SJSA1 (cell line): ENCODE measurements around the gene GUCA2B. TPM values are rescaled to one million over a fixed set of nuclear protein-coding genes. Genes with fewer than 3 reads are reported as not detected.
A peak's percentile ranks its signal among the peaks of the same experiment; 100 is the strongest.

ENCODE experiments used
- DNase-seq, 2 experiments: peaks; one replicate each; pipeline ENCODE4 v3.0.0-alpha.2; 2015 to 2020; ENCODE audit warnings: low spot score in 2 of 2, low read depth in 1 of 2
- H3K27ac ChIP-seq: fragments of 250-450 bp; sonication (Bioruptor Pico); 2 replicates; pipeline ENCODE4 v1.5.1; 2020; ENCODE audit warnings: mild to moderate bottlenecking, moderate library complexity
- H3K27me3 ChIP-seq: fragments of 250-450 bp; sonication (Bioruptor Pico); replicated peaks from 2 replicates; pipeline ENCODE4 v1.5.1; 2020; ENCODE audit warnings: mild to moderate bottlenecking, moderate library complexity
- H3K36me3 ChIP-seq: fragments of 250-450 bp; sonication (Bioruptor Pico); 2 replicates; pipeline ENCODE4 v1.5.1; 2020; ENCODE audit warnings: mild to moderate bottlenecking
- H3K4me1 ChIP-seq: fragments of 250-450 bp; sonication (Bioruptor Pico); replicated peaks from 2 replicates; pipeline ENCODE4 v1.6.1; 2021; ENCODE audit warnings: mild to moderate bottlenecking
- H3K4me3 ChIP-seq: fragments of 250-450 bp; sonication (Bioruptor Pico); 2 replicates; pipeline ENCODE4 v1.5.1; 2020; ENCODE audit warnings: mild to moderate bottlenecking
- H3K9me3 ChIP-seq: fragments of 250-450 bp; sonication (Bioruptor Pico); replicated peaks from 2 replicates; pipeline ENCODE4 v1.5.1; 2020; ENCODE audit warnings: mild to moderate bottlenecking
- total RNA-seq: library from RNA; depleted of rRNA; stranded (reverse); fragments of >200 nt; shearing (Covaris generic); gene quantifications from 2 replicates; pipeline ENCODE4 v1.2.3, GENCODE V29; 2014

GUCA2B gene
- total RNA-seq, 1 experiment from 2014 or later: not detected

- Histone ChIP-seq H3K9me3 (peaks cover 3% of the 10 kb centered on the region; the same call in 1 of the 2 replicates), H3K4me1 (peaks cover 6% of the 10 kb centered on the region; the same call in 1 of the 2 replicates), H3K27ac (no peak overlapping the region), H3K36me3 (no peaks in the 10 kb centered on the region), H3K27me3 (no peaks in the 10 kb centered on the region), H3K4me3 (no peak overlapping the region)
- peak; percentile 49 to 71 for DNase-seq
Measured at GRCh38 chr1:42165511-42166210, 12.5 kb downstream of the GUCA2B start.

GRCh38 chr1:42167611-42168390 lies 14.6 kb downstream of the GUCA2B start:
- no peaks in the 10 kb centered on the region for H3K36me3 ChIP-seq
- no peak for DNase-seq
- H3K4me3 ChIP-seq: no peak overlapping the region
- no peaks in the 10 kb centered on the region for H3K9me3 ChIP-seq
- H3K4me1 ChIP-seq: peaks cover 6% of the 10 kb centered on the region; the same call in 1 of the 2 replicates
- no peak overlapping the region for H3K27ac ChIP-seq
- no peaks in the 10 kb centered on the region for H3K27me3 ChIP-seq

GRCh38 chr1:42168391-42168670 lies 15.1 kb downstream of the GUCA2B start:
- Histone ChIP-seq H3K36me3 (no peaks in the 10 kb centered on the region), H3K4me3 (no peak overlapping the region), H3K9me3 (no peaks in the 10 kb centered on the region), H3K4me1 (peaks cover 6% of the 10 kb centered on the region; the same call in 1 of the 2 replicates), H3K27ac (no peak overlapping the region), H3K27me3 (no peaks in the 10 kb centered on the region)
- DNase-seq: no peak

- Histone ChIP-seq H3K4me3 (no peak overlapping the region), H3K9me3 (no peaks in the 10 kb centered on the region), H3K36me3 (no peaks in the 10 kb centered on the region), H3K27ac (no peak overlapping the region), H3K4me1 (peaks cover 6% of the 10 kb centered on the region; the same call in 1 of the 2 replicates), H3K27me3 (no peaks in the 10 kb centered on the region)
- no peak for DNase-seq
Measured at GRCh38 chr1:42168763-42169162, 15.6 kb downstream of the GUCA2B start.

- Histone ChIP-seq H3K27ac (no peak overlapping the region), H3K36me3 (no peaks in the 10 kb centered on the region)
Measured at GRCh38 chr1:42170779-42171621, 17.8 kb downstream of the GUCA2B start.

GRCh38 chr1:42171679-42172266 lies 18.6 kb downstream of the GUCA2B start:
- no peaks in the 10 kb centered on the region for H3K9me3 ChIP-seq
- no peak for DNase-seq

More at GRCh38 chr1:42170779-42171621, 17.8 kb downstream of the GUCA2B start:
- Histone ChIP-seq H3K4me3 (no peak overlapping the region), H3K4me1 (peaks cover under 1% of the 10 kb centered on the region; the same call in 1 of the 2 replicates), H3K9me3 (no peaks in the 10 kb centered on the region), H3K27me3 (no peaks in the 10 kb centered on the region)
- no peak for DNase-seq

GRCh38 chr1:42172381-42173133 lies 19.3 kb downstream of the GUCA2B start:
- Histone ChIP-seq H3K27ac (no peak overlapping the region), H3K36me3 (0 out of 2 replicates have a peak, but pooled peaks cover 3% of the 10 kb centered on the region), H3K4me3 (no peak overlapping the region), H3K4me1 (no peaks in the 10 kb centered on the region), H3K9me3 (no peaks in the 10 kb centered on the region), H3K27me3 (no peaks in the 10 kb centered on the region)
- no peak for DNase-seq

More at GRCh38 chr1:42171679-42172266, 18.6 kb downstream of the GUCA2B start:
- Histone ChIP-seq H3K4me3 (no peak overlapping the region), H3K4me1 (no peaks in the 10 kb centered on the region), H3K36me3 (no peaks in the 10 kb centered on the region), H3K27ac (no peak overlapping the region), H3K27me3 (no peaks in the 10 kb centered on the region)

GRCh38 chr1:42173155-42173933 lies 20.1 kb downstream of the GUCA2B start:
- no peaks in the 10 kb centered on the region for H3K4me1 ChIP-seq
- no peaks in the 10 kb centered on the region for H3K9me3 ChIP-seq
- H3K27ac ChIP-seq: no peak overlapping the region
- 0 out of 2 replicates have a peak, but pooled peaks cover 3% of the 10 kb centered on the region for H3K36me3 ChIP-seq
- peak; percentile 48 to 62 for DNase-seq
- H3K4me3 ChIP-seq: no peak overlapping the region
- H3K27me3 ChIP-seq: no peaks in the 10 kb centered on the region

GRCh38 chr1:42173961-42174735 lies 20.9 kb downstream of the GUCA2B start:
- H3K27ac ChIP-seq: no peak overlapping the region
- no peaks in the 10 kb centered on the region for H3K4me1 ChIP-seq
- H3K4me3 ChIP-seq: no peak overlapping the region
- H3K27me3 ChIP-seq: no peaks in the 10 kb centered on the region
- DNase-seq: no peak
- H3K9me3 ChIP-seq: no peaks in the 10 kb centered on the region
- 0 out of 2 replicates have a peak, but pooled peaks cover 3% of the 10 kb centered on the region for H3K36me3 ChIP-seq

GRCh38 chr1:42175314-42176054 lies 22.3 kb downstream of the GUCA2B start:
- H3K27ac ChIP-seq: no peak overlapping the region
- no peaks in the 10 kb centered on the region for H3K27me3 ChIP-seq
- H3K4me3 ChIP-seq: no peak overlapping the region
- H3K36me3 ChIP-seq: peaks cover 12% of the 10 kb centered on the region
- DNase-seq: no peak
- no peaks in the 10 kb centered on the region for H3K9me3 ChIP-seq
- no peaks in the 10 kb centered on the region for H3K4me1 ChIP-seq

- H3K4me1 ChIP-seq: no peaks in the 10 kb centered on the region
- peaks cover 22% of the 10 kb centered on the region for H3K36me3 ChIP-seq
- no peak overlapping the region for H3K27ac ChIP-seq
- H3K27me3 ChIP-seq: no peaks in the 10 kb centered on the region
- H3K4me3 ChIP-seq: no peak overlapping the region
- no peaks in the 10 kb centered on the region for H3K9me3 ChIP-seq
- DNase-seq: peak in 1 of 2 experiments; percentile 28
Measured at GRCh38 chr1:42176902-42177519, 23.8 kb downstream of the GUCA2B start.
